ENCODE measurements around the gene ZNF684. TPM values are rescaled to one million over a fixed set of nuclear protein-coding genes. Genes with fewer than 3 reads are reported as not detected.

The ZNF684 gene
- total and polyA plus RNA-seq, 9 of the 15 experiments (the other 6 are each of a cell fraction or from before 2014, with no cell fraction given), result 4.8 to 8.8 (median 5.5) TPM

DNA sequence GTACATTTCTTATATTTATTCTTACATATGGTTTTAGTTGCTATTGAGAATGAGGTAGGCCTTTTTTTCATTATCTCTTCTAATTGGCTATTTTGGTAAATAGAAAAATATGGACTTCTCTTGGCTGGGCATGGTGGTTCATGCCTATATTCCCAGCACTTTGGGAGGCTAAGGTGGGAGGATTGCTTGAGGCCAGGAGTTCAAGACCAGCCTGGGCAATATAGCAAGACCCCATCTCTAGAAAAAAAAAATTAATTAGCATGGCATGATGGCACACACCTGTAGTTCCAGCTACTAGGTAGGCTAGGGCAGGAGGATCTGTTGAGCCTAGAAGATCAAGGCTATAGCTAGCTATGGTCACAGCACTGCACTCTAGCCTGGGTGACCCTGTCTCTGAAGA lies 3.2 kb downstream of the ZNF684 start:
- Histone ChIP-seq H3K9me1 (ENCODE audit: control insufficient read depth, insufficient read depth, low read length) (no peaks in the 10 kb centered on the region), H3K79me2 (ENCODE audit: control insufficient read depth, insufficient read depth, low read length) (peaks cover 9% of the 10 kb centered on the region; the same call in 1 of the 3 replicates), H3K27ac (ENCODE audit: extremely low read depth, low read depth, low read length) (no peak overlapping the region), H3K27me3 (ENCODE audit: control insufficient read depth in 2 of 2, insufficient read depth in 2 of 2, low read length in 2 of 2) (no peaks in the 10 kb centered on the region), H2AFZ (ENCODE audit: low read depth, low read length) (no peak overlapping the region), H3K4me2 (ENCODE audit: insufficient read depth, low read length) (no peak overlapping the region), H3K9me3 (replicated peaks; ENCODE audit: control insufficient read depth, insufficient read depth, low read depth, low read length) (no peaks in the 10 kb centered on the region), H3K4me1 (replicated peaks in 1 of 2; ENCODE audit: control insufficient read depth in 2 of 2, insufficient read depth in 2 of 2, low read length in 2 of 2) (peaks cover 0 to 5% of the 10 kb centered on the region in 2 experiments; a peak in 2 of 5 replicates), H4K20me1 (replicated peaks; ENCODE audit: control insufficient read depth, insufficient read depth, low read length) (no peaks in the 10 kb centered on the region), H3K36me3 (ENCODE audit: control insufficient read depth, insufficient read depth, low read length) (peaks cover 4% of the 10 kb centered on the region; the same call in 2 of the 3 replicates), H3K9ac (ENCODE audit: insufficient read depth in 1 of 2, low read depth in 2 of 2, low read length in 2 of 2) (no peak overlapping the region), H3K4me3 (no peak overlapping the region)
- DNase-seq (ENCODE audit: extremely low read depth in 1 of 4, low spot score in 3 of 4), result no peak
- BruUV-seq (replicated peaks), result no TSS peak
- FAIRE-seq, result no peak
- no peak for ATAC-seq
- in situ Hi-C loops (cut with MboI) (no loop called here), intact Hi-C loops (cut with micrococcal nuclease) (no loop called here)
- POLR2A ChIA-PET, result no interaction called here
- TF ChIP-seq, protein P1, sequence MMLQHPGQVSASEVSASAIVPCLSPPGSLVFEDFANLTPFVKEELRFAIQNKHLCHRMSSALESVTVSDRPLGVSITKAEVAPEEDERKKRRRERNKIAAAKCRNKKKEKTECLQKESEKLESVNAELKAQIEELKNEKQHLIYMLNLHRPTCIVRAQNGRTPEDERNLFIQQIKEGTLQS (IDR thresholded peaks at IDR 0.05), result no peak
- TF ChIP-seq, protein P1 (CRISPR knock-in tag; conservative IDR thresholded peaks at IDR 0.05), result no peak
- TF ChIP-seq ZNF121 (CRISPR knock-in tag; conservative IDR thresholded peaks at IDR 0.05) (peak; percentile 83), ZNF57 (CRISPR knock-in tag; IDR thresholded peaks at IDR 0.05) (no peak)
- CTCF ChIA-PET (ENCODE audit: low intra/inter-chr PET ratio), result no interaction called here

- Histone ChIP-seq H3K9me1 (ENCODE audit: control insufficient read depth, insufficient read depth, low read length) (no peaks in the 10 kb centered on the region), H3K9ac (ENCODE audit: insufficient read depth in 1 of 2, low read depth in 2 of 2, low read length in 2 of 2) (no peak overlapping the region), H3K27me3 (ENCODE audit: control insufficient read depth in 2 of 2, insufficient read depth in 2 of 2, low read length in 2 of 2) (no peaks in the 10 kb centered on the region), H3K9me3 (replicated peaks; ENCODE audit: control insufficient read depth, insufficient read depth, low read depth, low read length) (no peaks in the 10 kb centered on the region), H3K4me1 (replicated peaks in 1 of 2; ENCODE audit: control insufficient read depth in 2 of 2, insufficient read depth in 2 of 2, low read length in 2 of 2) (peaks cover 0 to 5% of the 10 kb centered on the region in 2 experiments; a peak in 2 of 5 replicates), H3K4me3 (no peak overlapping the region), H3K4me2 (ENCODE audit: insufficient read depth, low read length) (no peak overlapping the region), H3K27ac (ENCODE audit: extremely low read depth, low read depth, low read length) (no peak overlapping the region), H3K36me3 (ENCODE audit: control insufficient read depth, insufficient read depth, low read length) (peaks cover 8% of the 10 kb centered on the region; the same call in 2 of the 3 replicates), H2AFZ (ENCODE audit: low read depth, low read length) (no peak overlapping the region), H3K79me2 (ENCODE audit: control insufficient read depth, insufficient read depth, low read length) (peaks cover 9% of the 10 kb centered on the region; the same call in 1 of the 3 replicates), H4K20me1 (replicated peaks; ENCODE audit: control insufficient read depth, insufficient read depth, low read length) (no peaks in the 10 kb centered on the region)
- TF ChIP-seq CGGBP1 (CRISPR knock-in tag; IDR thresholded peaks at IDR 0.05) (no peak), TBP (optimal IDR thresholded peaks at IDR 0.05; ENCODE audit: low read depth, low read length) (no peak), KAT7 (CRISPR knock-in tag; IDR thresholded peaks at IDR 0.05; ENCODE audit: borderline replicate concordance) (no peak), ZNF133 (CRISPR knock-in tag; IDR thresholded peaks at IDR 0.05) (no peak)
- FAIRE-seq (no peak), ATAC-seq (no peak), DNase-seq (ENCODE audit: extremely low read depth in 1 of 4, low spot score in 3 of 4) (no peak)
- POLR2A ChIA-PET, result interaction anchor here (0.5 kb wide), 1 partner anchor 1344 kb away, joined by 3 read pairs; no protein-coding TSS in a partner anchor
- no TSS peak for BruUV-seq (replicated peaks)
- WGBS (ENCODE audit: insufficient coverage, low coverage, missing lambda C conversion rate), result 72% methylated on average over 2 of the region's 2 CpGs
- CTCF ChIA-PET (ENCODE audit: low intra/inter-chr PET ratio), result no interaction called here
- in situ Hi-C loops (cut with MboI) (no loop called here), intact Hi-C loops (cut with micrococcal nuclease) (no loop called here)
Observed at GRCh38 chr1:40535732-40536131, 4.3 kb downstream of the ZNF684 start.

Measured in K562 (cell line).